HG02678 (cell line): ENCODE data around the gene NRF1.
"Not testable (repeated sequence)": the region's sequence is repeated elsewhere in the genome, so short reads cannot be mapped to it uniquely, and the experiment has no call there.

Experiments used
- ATAC-seq: cut with Tn5 transposase; IDR thresholded peaks from one replicate; pipeline ENCODE4 v1.9.1; 2021; ENCODE audit warnings: mild to moderate bottlenecking, moderate library complexity; ENCODE audit not compliant: unreplicated experiment

NRF1 gene

DNA sequence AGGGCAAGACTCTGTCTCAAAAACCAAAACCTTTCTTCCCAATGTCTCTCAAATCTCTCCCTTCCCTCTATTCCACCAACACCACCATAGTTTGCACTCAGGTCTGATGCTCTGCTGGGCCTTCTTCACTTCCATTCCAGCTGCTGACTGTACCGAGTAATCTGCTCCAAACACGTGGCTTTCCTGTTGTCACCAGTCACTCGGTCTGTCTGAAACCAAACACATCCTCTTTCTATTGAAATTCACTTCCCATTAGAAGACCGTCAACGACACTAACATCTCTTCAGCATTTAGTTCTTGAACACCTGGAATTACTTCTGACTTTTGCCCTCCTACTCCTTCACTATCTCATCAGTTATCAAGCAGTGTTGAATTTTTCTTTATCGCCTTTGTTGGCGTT is 4.7 kb upstream of the NRF1 start:
- ATAC-seq, result no peak

DNA sequence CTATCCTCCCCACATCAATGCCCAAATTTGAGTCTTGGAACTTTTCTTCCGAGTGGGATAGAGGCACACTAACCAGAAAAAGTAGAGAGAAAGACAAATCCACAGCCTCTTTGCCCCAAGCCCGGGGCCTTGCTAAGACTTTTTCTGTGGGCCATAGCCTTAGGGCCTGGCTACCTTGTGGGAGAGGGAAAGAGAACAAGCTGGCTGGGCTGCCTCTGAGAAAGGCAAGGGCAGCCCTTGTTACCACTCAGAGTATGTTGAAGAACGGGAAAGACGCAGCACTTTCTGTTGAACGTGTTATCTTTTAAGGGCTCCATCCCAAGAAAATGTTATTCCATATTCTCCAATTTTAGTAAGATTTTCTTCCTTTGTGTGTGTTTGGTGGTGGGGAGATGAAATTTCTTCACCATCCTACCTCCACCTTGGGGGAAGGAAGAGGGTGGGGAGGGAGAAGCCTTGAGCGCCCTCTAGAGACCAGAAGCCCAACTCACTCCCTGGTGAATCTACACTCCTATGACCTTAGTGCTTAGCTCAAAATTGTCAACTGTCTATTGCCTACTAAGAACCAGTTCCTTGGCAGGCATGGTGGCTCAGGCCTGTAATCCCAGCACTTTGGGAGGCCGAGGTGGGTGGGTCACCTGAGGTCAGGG is 3.9 kb upstream of the NRF1 start:
- ATAC-seq, result no peak

DNA sequence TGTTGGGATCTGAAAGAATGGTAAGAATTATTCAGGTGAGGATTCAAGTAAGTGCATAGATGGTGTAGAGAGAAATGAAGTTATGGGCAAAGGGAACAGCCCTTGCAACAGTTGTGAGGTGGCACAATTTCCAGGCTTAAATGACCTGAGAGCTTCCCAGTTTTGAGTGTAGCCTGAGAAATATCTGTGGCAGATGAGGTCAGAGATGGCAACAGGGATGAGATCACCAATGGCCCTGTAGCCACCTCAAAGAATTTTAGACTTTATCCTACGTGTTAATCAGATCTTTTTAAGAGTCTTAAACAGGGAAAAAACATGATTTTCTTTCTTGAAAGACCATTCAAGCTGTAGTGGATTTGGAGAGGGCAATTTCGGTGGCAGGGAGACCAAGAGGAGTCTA is 1.9 kb upstream of the NRF1 start:
- no peak for ATAC-seq

DNA sequence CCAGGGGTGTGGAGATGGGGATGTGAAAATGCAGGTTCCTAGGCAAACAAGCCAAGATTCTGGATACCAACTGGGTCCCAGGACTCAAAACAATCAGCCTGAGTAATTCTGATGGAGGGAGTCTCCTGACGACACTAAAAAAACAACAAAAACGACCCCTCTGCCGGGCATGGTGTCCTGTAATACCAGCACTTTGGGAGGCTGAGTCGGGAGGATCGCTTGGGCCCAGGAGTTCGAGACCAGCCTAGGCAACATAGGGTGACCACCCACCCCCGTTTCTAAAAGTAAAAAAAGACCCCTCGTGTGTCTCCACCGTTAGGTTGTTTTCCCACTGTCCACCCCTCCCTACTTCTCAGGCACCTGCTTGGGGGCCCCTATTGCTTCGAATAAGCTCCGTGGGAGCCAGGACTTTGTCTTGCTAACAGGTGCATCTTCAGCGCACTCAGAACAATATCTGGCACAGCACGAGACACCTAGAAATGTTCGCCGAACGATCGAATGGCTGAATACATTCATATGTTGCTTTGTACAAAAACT is 743 bp upstream of the NRF1 start:
- no peak for ATAC-seq

DNA sequence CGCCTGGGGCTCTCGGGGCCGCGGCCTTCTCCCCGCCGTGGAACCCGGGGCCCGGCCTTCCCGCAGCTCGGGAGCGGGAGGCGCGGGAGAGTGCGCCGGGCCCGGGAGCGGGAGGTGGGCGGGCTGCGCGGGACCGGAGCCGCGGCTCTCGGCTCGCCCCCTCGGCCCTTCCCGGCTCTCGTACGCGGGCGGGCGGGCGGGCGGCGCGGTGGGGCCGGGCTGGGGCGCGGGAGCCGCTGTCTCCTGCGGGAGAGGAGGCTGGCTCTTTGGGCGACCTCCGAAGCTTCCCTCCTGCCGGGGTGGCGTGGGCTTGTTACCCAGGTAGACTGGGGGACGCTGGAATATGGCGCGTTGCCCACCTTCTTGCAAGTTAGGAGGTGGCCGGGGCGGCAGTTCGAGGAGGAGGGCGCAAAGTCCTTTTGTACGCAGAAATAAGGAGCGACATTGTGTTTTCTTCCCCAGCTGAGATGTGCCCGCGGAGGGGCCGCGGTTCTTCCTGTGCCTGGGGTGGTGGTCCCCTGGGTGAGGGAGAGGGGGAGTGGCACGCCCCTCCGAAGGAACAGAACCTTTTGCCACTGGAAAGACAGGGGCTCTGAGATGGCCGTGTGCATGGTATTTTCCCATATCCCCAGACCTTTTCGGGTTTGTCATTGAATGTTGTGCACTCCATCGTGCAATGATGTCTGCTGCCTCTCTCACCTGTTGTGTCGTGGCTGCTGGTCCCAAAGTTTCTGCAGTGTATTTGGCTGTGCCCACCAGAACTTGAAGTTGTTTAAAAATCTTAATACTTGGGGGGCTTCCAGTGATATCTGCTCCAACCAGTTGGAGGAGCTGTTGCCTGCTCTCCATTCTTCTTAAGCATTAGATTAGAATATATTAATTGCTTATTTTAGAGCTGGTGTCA is 844 bp downstream of the NRF1 start:
- ATAC-seq, result peak; percentile 18

DNA sequence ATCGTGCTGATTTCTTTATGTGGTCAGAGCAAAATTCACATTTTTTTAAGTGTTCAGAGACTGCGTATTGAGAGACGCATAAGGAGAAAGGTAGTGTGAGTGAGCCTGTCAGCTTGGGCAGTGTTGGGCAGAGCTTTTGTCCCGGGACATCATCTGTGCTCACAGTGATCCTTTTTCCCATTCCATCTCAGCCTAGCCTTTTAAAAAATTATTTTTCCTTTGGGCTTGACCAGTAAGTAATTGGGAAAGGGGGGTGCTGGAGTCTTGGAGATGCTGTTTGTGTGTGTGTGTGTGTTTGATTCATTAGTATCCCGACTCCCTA is 1.5 kb downstream of the NRF1 start:
- ATAC-seq, result no peak

DNA sequence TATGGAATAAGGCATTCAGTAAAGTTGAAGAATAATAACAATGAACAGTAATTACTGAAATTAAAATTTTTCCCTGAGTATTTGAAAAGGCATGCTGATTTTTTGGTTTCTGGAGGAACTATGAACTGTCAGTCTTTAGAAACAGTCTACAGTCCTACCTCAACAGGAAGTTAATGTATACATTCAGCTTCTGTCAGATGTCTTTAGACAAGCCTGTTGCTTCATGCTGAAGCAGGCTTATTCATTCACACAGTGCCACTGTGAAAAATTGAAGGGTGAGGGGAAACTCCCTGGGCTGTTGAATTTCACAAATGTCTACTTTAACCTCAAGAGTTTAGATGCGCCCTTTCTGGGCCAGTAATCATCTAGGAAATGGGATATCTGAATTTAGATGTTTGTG is 3.5 kb downstream of the NRF1 start:
- peak; percentile 40 for ATAC-seq

DNA sequence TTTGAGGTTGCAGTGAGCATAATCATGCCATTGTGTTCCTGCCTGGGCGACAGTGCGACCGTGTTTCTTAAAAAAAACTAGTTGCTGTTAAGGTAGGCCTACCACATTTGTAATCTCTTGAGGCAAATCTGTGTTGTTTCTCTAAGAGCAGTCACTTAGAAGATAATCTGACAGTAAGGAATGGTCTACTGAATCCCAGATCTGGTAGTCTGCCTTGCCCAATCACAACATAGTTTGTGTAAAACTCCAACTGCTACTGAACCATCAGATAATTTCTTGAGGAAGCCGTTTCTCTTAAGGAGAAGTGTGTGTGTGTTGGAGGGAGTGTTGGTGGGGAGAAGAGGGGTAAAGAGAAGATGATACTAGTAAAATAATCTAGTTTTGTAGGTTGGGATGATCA is 5.0 kb downstream of the NRF1 start:
- no peak for ATAC-seq

DNA sequence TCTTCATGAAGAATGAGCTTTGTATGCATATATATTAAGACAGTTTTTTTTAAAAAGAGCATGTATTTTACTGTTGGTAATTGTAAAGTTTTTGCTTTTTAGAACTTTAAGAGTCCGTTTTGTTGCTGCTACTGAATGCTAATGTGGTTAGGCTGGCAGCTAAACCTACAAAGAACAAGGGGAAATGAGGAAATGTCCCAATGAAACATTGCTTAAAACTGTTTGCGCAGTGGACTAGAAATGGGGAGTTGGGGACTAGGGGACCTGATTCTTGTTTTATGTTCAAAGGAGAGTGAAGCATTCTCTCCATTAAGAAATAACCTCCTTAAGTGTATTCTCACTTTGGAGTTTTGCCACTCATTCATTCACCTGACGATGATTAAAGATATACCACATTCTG is 5.7 kb downstream of the NRF1 start:
- no peak for ATAC-seq

DNA sequence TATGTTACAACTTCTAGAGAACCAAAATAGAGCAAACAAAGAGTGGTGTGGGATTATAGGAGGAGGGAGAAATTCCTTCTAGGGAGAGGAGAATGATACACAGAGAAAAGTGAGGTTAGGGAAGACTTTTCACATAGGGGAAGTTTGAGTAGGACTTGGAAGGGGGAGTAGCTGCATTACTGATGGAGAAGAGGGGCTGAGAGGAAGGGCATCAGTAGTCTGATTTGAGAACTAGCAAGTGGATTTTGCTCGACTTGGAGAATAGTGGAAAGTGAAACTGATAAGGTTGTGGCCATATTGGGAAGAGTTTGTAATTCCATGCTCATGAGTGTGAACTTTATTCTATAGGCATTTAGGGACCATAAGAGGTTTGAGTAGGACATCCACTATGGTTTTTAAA is 6.1 kb downstream of the NRF1 start:
- ATAC-seq, result no peak

DNA sequence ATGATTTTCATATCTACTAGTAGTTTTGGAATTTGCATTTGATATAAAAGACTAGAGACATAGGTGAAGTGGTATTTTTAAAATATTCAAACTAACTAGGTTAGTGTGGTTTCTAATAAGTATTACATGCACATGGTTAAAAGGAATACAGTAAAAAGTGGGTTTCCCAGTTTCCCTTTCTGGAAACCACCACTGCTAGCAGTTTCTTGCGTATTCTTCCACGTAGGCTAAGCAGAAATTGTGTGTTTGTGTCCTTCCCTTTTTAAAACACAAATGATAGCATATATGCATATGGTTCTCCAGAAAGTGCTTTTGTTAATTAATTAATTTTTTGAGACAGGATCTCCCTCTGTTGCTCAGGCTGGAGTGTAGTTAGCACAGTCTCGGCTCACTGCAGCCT is 15.4 kb downstream of the NRF1 start:
- ATAC-seq, result no peak

DNA sequence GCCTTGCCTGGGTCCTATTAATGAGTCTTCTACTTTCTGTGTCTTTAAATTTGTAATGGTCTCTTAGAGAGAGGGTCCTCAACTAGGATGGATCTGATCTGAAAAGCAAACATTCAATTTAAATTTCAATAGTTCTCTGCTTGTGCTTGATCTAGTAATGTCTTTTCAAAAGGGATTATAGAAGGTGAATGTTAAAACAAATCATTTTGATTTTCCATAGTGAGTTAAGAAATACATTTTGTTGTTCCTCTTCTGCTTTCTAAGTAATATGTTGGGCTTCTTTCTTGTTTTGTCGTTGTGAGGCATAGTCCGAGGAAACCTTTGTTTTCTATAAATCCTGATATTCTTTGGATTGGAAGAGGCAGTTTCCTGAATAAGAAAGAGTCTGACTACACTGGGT is 18.8 kb downstream of the NRF1 start:
- no peak for ATAC-seq

DNA sequence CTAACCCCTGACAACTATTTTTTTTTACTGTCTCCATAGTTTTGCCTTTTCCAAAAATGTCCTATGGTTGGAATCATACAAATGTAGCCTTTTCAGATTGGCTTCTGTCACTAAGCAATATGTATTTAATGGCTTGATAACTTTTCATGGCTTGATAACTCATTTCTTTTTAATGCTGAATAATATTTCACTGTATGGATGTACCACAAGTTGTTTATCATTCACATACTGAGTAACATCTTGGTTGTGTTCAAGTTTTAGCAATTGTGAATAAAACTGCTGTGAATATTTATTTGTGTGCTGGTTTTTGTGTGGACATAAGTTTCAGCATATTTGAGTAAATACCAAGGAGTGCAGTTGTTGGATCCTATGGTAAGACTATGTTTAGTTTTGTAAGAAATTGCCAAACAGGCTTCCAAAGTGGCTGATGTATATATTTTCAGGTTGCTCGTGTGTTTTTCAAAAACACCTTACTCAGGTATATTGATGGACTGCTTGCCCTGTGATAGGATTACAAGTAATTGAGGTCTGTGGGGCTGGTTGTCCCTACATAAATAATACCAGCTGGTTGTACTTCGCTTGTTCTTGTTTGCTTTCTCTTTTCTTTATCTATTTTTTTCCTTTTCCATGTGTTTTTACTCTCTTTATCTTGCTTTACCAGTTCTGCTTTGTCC is 23.0 kb downstream of the NRF1 start:
- ATAC-seq, result no peak

DNA sequence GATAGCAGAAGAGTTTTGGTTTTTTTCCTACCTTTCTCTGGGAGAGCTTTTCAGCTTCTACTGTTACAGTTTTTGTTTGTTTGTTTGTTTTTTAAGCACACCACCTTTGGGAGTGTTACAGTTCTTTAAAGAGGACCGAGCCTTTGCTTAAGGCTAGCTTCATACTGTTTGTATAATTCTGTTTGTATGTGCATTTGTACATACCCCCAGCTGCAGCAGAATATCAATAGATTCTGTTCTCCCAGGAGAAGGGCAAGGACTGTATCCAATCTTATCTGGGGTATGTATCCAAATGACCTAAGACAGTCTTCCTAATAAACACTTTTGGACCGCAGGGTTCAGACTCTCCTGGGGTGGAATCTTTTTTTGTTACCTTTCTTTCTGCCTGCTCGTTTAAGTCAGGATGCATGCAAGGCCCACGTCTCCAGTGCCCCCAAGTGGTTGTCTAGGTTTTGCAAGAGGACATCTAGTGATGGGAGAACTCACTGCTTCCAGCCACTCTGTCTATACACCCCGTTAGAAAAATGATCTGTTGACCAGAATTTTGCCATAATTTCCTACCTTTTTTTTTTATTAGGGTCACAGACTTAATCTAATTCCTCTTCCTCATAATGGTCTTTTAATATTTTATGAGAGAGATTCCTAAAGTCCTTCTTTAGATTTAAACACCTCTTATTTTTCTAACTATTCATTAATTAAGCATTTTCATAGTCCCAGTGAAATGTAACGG is 23.9 kb downstream of the NRF1 start:
- peak; percentile 79 for ATAC-seq

DNA sequence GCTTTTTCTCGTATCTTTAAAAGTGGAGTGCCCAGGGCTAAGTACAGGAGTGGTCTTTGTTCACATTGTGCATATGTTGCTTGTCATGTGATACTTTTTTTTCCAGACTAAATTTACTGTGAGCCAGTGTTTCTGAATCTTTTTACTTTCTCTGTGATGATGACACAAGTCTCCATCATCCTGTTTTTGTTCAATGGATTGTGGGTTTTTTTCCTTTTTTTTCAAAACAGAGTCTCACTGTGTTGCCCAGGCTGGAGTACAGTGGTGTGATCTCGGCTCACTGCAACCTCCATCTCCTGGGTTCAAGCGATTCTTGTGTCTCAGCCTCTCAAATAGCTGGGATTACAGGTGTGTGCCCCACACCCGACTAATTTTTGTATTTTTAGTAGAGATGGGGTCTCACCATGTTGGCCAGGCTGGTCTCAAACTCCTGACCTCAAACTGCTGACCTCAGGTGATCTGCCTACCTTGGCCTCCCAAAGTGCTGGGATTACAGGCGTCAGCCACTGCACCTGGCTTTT is 24.6 kb downstream of the NRF1 start:
- ATAC-seq, result not testable (repeated sequence)

DNA sequence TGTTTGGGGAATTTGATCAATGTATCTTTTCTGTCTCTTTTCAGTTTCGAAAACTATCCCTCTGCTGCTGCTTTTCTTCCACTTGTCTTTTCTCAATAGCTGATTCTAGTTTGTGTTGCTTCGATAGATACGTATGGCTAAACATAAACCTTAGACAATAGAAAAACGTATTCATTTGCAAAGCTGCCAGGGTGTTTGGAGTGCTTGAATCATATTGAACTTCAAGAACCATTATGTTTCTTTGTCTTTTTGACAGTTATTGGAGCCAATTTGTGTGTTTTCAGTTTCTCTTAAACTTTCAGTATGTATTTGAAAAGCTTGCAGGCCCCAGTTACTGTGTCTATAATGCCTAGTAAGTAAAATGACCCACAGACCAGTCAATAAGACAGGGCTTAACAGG is 25.1 kb downstream of the NRF1 start:
- ATAC-seq, result no peak

DNA sequence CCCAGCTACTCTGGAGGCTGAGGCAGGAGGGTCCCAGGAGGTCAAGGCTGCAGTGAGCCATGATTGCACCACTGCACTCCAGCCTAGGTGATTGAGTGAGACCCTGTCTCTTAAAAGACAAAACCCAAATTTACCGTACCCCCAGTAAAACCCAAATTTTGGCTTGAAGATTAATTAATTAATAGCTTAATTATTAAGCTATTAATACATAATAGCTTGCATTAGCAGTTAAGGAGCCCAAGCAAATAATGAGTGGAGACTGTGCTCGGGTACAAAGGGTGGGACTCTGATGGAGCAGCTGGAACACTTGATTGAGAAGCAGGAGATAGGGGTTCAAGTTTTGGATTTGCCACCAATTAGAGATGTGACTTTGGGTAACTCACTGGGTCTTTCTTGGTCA is 28.9 kb downstream of the NRF1 start:
- ATAC-seq, result no peak

DNA sequence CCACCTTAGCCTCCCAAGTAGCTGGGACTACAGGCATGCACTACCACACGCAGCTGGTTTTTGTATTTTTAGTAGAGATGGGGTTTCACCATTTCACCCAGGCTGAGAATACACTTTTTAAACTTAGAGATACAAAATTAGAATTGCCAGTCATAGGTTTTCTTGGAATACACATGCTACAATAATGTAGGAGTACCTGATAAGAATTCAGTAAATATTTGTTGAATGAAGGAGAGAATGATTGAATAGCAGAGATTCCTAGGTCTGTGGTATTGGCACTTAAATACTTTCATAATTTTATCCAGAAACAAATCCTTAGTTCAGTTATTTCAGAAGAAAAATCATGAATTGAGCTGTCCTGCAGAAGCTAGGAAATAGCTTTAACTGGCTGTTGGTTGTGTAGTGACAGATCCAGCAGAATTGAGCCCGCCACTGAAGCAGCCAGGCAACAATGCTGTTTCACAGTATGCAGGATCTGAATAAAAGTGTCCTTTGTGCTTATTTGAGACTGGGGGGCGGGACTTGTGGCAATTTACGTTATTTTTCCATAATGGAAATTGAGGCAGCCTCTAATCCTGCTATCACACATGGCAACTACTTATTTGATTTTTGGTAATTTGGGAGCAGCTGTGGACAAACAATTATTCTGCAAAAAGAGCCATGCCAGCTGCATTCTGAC is 31.5 kb downstream of the NRF1 start:
- ATAC-seq, result no peak

DNA sequence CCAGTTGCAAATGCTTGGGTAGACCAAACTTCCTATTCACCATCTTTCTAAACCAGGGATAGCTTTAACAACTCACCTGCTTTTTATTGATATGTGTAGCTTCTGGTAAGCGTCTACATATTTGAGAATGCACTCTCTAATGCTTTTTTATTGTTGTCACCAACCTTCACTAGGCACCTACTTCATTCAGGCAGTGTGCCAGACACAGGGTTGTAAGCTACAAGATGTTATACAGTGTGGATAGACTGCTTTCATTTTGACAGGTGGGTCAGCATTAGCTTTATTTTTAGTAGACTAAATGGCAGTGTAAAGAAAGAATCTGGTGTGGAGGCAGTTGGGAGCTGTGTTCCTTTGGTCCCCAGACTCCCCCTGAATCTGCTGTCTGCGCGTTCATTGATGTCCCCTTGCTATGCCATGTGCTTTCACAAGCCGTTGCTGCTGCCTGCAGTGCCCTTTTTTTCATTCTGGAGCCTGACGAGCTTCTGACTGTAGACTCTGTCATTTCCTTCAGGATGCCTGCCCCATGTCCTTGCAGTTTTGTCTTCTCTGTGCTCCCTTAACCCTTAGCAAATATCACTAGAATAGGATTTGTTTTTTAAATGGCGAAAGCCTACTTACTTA is 32.1 kb downstream of the NRF1 start:
- no peak for ATAC-seq

DNA sequence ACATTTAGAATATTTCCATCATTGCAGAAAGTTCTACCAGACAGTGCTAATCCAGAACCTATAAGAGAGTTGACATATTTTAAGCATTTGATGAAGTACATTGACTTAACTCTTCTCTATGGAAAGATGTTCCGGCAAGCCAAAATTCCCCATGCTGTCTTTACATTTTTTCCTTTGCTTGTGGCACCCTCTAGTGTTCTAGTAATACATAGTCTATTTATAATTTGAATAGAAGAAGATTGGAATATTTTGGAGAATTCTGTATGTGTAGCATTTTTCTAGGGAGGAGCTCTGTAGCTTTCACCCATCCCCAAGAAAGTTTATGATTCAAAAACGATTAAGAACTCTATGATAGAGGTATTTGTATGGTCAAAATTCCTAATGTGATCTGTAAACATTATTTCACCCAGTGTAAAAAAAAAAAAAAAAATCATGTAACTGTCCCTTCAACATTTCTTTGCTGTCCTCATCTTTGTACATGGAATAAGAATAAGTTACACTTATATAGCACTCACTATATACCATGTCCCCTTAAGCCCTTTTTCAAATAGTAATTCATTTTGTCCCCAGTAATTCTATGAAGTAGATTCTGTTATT is 33.2 kb downstream of the NRF1 start:
- ATAC-seq, result no peak
